OCI-LY7 (cell line): ENCODE measurements around the gene TTLL3.

Experiments used
- CTCF ChIP-seq: fragments of 200-600 bp; sonication (generic); conservative IDR thresholded peaks from 2 replicates; pipeline ENCODE4 v1.5.1; 2014; ENCODE audit warnings: mild to moderate bottlenecking, antibody characterized with exemption, low read length, moderate library complexity, mixed read lengths
- EZH2phosphoT487 ChIP-seq: fragments of 200-600 bp; sonication (generic); IDR thresholded peaks from 2 replicates; pipeline ENCODE4 v1.6.1; 2018; ENCODE audit warnings: low read depth, borderline replicate concordance, mild to moderate bottlenecking, mixed run types, antibody characterized with exemption, low read length, moderate library complexity, mixed read lengths

- no peak for TF ChIP-seq EZH2phosphoT487
- peak; percentile 75 for TF ChIP-seq CTCF
These were observed 1.6 kb upstream of the TTLL3 start for GRCh38 chr3:9808345-9809037.
